Tibial nerve (tissue), 4 donors: ENCODE measurements around the gene NCS1. TPM values are rescaled to one million over a fixed set of nuclear protein-coding genes. Genes with fewer than 3 reads are reported as not detected.
A peak's percentile ranks its signal among the peaks of the same experiment; 100 is the strongest.
"Not testable (repeated sequence)": the region's sequence is repeated elsewhere in the genome, so short reads cannot be mapped to it uniquely, and the experiment has no call there.

ENCODE experiments used
- DNase-seq, 2 donors: peaks; one replicate each; pipeline ENCODE4 v3.0.0-alpha.2; 2019; ENCODE audit warnings: low spot score in 2 of 2
- H3K27ac ChIP-seq, 4 donors: fragments of 200-600 bp; sonication (generic) in 3 of 4; one replicate each; pipeline ENCODE4 v1.5.1; 2017 to 2019; ENCODE audit warnings: mild to moderate bottlenecking in 1 of 4
- H3K27me3 ChIP-seq, 2 donors: fragments of 200-600 bp; sonication (generic) in 1 of 2; one replicate each; pipeline versions ENCODE4 v1.5.1 to v1.6.0; 2017 to 2019
- H3K36me3 ChIP-seq, 3 donors: fragments of 200-600 bp; sonication (generic); one replicate each; pipeline ENCODE4 v1.5.1; 2018 to 2019
- H3K4me1 ChIP-seq, 4 donors: fragments of 200-600 bp; sonication (generic) in 3 of 4; one replicate each; pipeline ENCODE4 v1.5.1; 2017 to 2019
- H3K4me3 ChIP-seq, 4 donors: fragments of 200-600 bp; sonication (generic) in 3 of 4; one replicate each; pipeline ENCODE4 v1.5.1; 2017 to 2019; ENCODE audit warnings: mild to moderate bottlenecking in 1 of 4, moderate library complexity in 1 of 4
- H3K9me3 ChIP-seq, 4 donors: fragments of 200-600 bp; sonication (generic) in 3 of 4; one replicate each; pipeline ENCODE4 v1.5.1; 2017 to 2019
- EP300 ChIP-seq, 2 donors: sonication (generic); formaldehyde crosslinking; IDR thresholded peaks; one replicate each; pipeline ENCODE4 v1.6.1; 2017; ENCODE audit warnings: antibody characterized with exemption in 2 of 2, mild to moderate bottlenecking in 1 of 2
- POLR2A ChIP-seq, 2 donors: fragments of 450-650 bp; IDR thresholded peaks; one replicate each; pipeline ENCODE4 v1.6.1; 2017; ENCODE audit warnings: antibody characterized with exemption in 2 of 2, mild to moderate bottlenecking in 2 of 2, moderate library complexity in 2 of 2
- WGBS, 2 donors: methylation state at CpG; one replicate each; pipeline ENCODE4 v1.1.5; 2018; 5-methylcytosine and 5-hydroxymethylcytosine counted together
- total RNA-seq, 4 donors: library from RNA; depleted of rRNA; stranded (reverse); fragments of >200 nt; gene quantifications; one replicate each; pipeline ENCODE4 v1.1.0, GENCODE V29; 2016
- TF ChIP-seq, protein P1 (sequence below), 5 experiments: fragments of 200-600 bp in 3 of 5; fragments of 450-650 bp in 2 of 5; sonication (generic) in 3 of 5; IDR thresholded peaks; one replicate each; pipeline ENCODE4 v1.5.1; 2016 to 2019; ENCODE audit warnings: antibody characterized with exemption in 5 of 5, mild to moderate bottlenecking in 3 of 5, moderate library complexity in 2 of 5

NCS1 gene
- total RNA-seq, 4 donors from 2014 or later = 5.7 to 10.7 (median 9.7) TPM

DNA sequence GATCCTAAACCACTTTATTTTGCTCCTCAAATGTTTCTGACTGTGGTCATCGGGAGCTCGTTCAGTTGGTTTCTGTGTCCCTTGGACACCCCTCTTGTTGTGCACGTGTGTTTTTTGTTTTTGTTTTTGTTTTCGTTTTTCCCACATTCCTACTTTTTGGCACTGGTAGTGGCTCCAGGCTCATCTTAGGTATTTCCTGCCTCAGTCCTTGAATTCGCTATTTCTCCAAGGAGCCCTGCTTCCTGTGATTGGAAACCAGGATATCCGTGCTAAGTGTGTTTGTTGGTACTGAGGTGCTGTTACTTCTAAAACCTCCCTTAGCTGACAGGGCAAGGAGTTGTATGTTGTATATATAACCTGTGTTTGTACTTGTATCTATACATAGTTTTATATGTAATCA lies 99.3 kb downstream of the NCS1 start:
- Histone ChIP-seq H3K36me3 (no peaks in the 10 kb centered on the region), H3K4me3 (no peak overlapping the region), H3K27me3 (peaks cover 0 to 30% of the 10 kb centered on the region in 2 donors), H3K27ac (peak overlapping the region in 1 of 4 donors; percentile 44), H3K9me3 (no peaks in the 10 kb centered on the region), H3K4me1 (peaks cover 0 to 6% (median 0%) of the 10 kb centered on the region in 4 donors)
- TF ChIP-seq POLR2A (IDR thresholded peaks at IDR 0.05) = no peak
- TF ChIP-seq, protein P1, sequence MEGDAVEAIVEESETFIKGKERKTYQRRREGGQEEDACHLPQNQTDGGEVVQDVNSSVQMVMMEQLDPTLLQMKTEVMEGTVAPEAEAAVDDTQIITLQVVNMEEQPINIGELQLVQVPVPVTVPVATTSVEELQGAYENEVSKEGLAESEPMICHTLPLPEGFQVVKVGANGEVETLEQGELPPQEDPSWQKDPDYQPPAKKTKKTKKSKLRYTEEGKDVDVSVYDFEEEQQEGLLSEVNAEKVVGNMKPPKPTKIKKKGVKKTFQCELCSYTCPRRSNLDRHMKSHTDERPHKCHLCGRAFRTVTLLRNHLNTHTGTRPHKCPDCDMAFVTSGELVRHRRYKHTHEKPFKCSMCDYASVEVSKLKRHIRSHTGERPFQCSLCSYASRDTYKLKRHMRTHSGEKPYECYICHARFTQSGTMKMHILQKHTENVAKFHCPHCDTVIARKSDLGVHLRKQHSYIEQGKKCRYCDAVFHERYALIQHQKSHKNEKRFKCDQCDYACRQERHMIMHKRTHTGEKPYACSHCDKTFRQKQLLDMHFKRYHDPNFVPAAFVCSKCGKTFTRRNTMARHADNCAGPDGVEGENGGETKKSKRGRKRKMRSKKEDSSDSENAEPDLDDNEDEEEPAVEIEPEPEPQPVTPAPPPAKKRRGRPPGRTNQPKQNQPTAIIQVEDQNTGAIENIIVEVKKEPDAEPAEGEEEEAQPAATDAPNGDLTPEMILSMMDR (IDR thresholded peaks at IDR 0.05) = no peak
- TF ChIP-seq EP300 (IDR thresholded peaks at IDR 0.05) = no peak
- WGBS, 2 donors = 59 to 63% methylated on average over 6 of the region's 6 CpGs
- no peak for DNase-seq

DNA sequence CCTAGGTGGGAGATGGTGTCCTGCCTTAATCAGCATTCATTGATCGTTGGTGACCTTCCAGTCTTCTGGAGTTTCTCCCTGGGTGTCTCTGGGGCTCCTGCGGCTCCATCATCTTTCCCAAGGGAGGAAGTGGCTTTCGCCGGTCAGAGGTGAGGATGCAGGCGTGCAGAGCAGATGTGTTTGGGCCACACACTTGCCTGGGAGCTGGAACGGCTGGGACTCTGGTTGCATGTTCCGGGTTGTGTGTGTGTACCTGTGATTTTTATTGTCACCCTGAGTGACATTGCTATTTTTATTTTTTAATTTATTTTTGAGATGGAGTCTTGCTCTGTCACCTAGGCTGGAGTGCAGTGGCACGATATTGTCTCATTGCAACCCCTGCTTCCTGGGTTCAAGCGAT lies 103.0 kb downstream of the NCS1 start:
- Histone ChIP-seq H3K4me3 (no peak overlapping the region), H3K36me3 (no peaks in the 10 kb centered on the region), H3K27me3 (peaks cover 0 to 8% of the 10 kb centered on the region in 2 donors), H3K9me3 (no peaks in the 10 kb centered on the region), H3K27ac (no peak overlapping the region), H3K4me1 (no peaks in the 10 kb centered on the region)
- TF ChIP-seq POLR2A (IDR thresholded peaks at IDR 0.05) (no peak), EP300 (IDR thresholded peaks at IDR 0.05) (no peak)
- TF ChIP-seq, protein P1 (IDR thresholded peaks at IDR 0.05) = no peak
- DNase-seq = no peak
- 78 to 81% methylated on average over 9 of the region's 9 CpGs for WGBS, 2 donors

DNA sequence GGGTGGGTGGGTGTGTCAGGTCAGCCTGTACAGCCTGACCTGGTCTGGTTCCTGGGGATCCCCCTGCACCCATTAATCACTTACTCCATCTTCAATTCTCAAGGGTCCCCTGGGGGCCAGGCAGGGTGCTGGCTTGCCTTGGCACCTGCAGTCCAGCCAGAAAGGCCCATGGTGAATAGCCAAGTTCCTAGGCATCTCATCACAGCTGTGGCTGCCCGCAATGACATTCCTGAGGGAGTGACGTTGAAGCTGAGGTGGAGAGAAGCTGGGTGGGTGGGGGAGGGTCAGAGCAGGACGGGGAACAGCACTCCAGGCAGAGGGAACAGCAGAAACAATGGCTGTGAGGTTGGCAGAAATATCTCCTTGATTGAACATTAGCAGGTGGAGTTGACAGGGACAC lies 103.9 kb downstream of the NCS1 start:
- Histone ChIP-seq H3K4me3 (no peak overlapping the region), H3K9me3 (no peaks in the 10 kb centered on the region), H3K4me1 (no peaks in the 10 kb centered on the region), H3K27ac (no peak overlapping the region), H3K27me3 (peaks cover 0 to 8% of the 10 kb centered on the region in 2 donors), H3K36me3 (no peaks in the 10 kb centered on the region)
- DNase-seq = no peak
- 47 to 62% methylated on average over 3 of the region's 3 CpGs for WGBS, 2 donors
- TF ChIP-seq, protein P1 (IDR thresholded peaks at IDR 0.05) = no peak
- TF ChIP-seq POLR2A (IDR thresholded peaks at IDR 0.05) = no peak
- no peak for TF ChIP-seq EP300 (IDR thresholded peaks at IDR 0.05)

DNA sequence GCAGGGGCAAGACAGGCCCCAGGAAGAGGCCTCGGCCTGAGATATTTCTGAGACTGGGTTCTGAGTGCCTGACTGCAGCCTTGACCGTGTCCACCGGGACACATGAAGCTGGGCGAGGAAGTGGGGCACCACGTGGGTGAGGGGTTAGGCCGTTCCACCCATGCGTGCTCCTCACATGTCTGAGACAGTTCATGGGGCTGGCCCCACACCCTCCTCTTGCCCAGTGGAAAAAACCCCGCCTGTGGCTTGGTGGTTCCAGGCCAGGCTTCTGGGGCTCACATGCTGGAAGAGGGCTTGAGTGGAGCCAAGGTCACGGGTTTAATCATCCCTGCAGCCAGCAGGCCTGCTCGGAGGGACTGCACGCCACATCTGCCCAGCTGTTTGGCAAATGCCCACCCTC lies 104.8 kb downstream of the NCS1 start:
- DNase-seq = no peak
- H3K9me3 ChIP-seq = no peaks in the 10 kb centered on the region
- TF ChIP-seq POLR2A (IDR thresholded peaks at IDR 0.05) (no peak), EP300 (IDR thresholded peaks at IDR 0.05) (no peak)
- TF ChIP-seq, protein P1 (IDR thresholded peaks at IDR 0.05) = no peak
- 77 to 83% methylated on average over 8 to 10 of the region's 11 CpGs for WGBS, 2 donors
- no peaks in the 10 kb centered on the region for H3K36me3 ChIP-seq
- H3K4me3 ChIP-seq = no peak overlapping the region
- peaks cover 0 to 2% (median 0%) of the 10 kb centered on the region in 4 donors for H3K4me1 ChIP-seq
- H3K27me3 ChIP-seq = peaks cover 0 to 8% of the 10 kb centered on the region in 2 donors
- no peak overlapping the region for H3K27ac ChIP-seq

DNA sequence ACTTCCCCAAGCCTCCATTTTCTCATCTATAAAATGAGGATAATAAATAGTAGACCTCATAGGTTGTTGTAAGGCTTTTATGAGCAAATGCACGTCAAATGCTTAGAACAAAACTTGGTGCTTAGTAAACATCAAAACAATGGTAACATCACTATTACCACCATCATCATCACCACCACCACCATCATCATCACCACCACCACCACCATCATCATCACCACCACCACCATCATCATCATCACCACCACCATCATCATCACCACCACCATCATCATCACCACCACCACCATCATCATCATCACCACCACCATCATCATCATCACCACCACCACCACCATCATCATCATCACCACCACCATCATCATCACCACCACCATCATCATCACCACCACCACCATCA lies 105.3 kb downstream of the NCS1 start:
- not testable (repeated sequence) for DNase-seq, H3K9me3 ChIP-seq, H3K4me3 ChIP-seq, H3K27me3 ChIP-seq, H3K4me1 ChIP-seq, H3K36me3 ChIP-seq, H3K27ac ChIP-seq
- WGBS, 2 donors = 77 to 95% methylated on average over 1 of the region's 1 CpG
